Neural cell (in vitro differentiated cells): ENCODE data around the gene GALNT2. TPM values are rescaled to one million over a fixed set of nuclear protein-coding genes. Genes with fewer than 3 reads are reported as not detected.

Source experiments
- H2AFZ ChIP-seq: fragments of 200-600, 300-800 bp; sonication (generic), shearing (Covaris generic); 2 replicates; pipeline ENCODE4 v1.6.0; 2014; ENCODE audit warnings: low read depth, mild to moderate bottlenecking, antibody characterized with exemption, low read length, moderate library complexity
- H3F3A ChIP-seq: fragments of 200-600 bp; shearing (Covaris generic); 2 replicates; pipeline ENCODE4 v1.6.1; 2016; ENCODE audit warnings: mild to moderate bottlenecking, moderate library complexity, mixed read lengths, antibody characterized with exemption, low read length; ENCODE audit not compliant: insufficient read depth, poor library complexity, severe bottlenecking
- H3K27ac ChIP-seq: fragments of 200-600, 300-800 bp; sonication (generic), shearing (Covaris generic); 2 replicates; pipeline ENCODE4 v1.5.1; 2014; ENCODE audit warnings: mild to moderate bottlenecking, low read length, moderate library complexity
- H3K27me3 ChIP-seq: fragments of 300-800, 200-600 bp; sonication (generic), shearing (Covaris generic); 2 replicates; pipeline ENCODE4 v1.6.0; 2014; ENCODE audit warnings: mild to moderate bottlenecking, low read depth, low read length, moderate library complexity; ENCODE audit not compliant: insufficient read depth
- H3K36me3 ChIP-seq: fragments of 300-800, 200-600 bp; sonication (generic), shearing (Covaris generic); 2 replicates; pipeline ENCODE4 v1.5.1; 2014; ENCODE audit warnings: mild to moderate bottlenecking, antibody characterized with exemption, low read length, moderate library complexity; ENCODE audit not compliant: insufficient read depth
- H3K4me2 ChIP-seq: fragments of 300-800, 200-600 bp; sonication (generic), shearing (Covaris generic); 2 replicates; pipeline ENCODE4 v1.6.0; 2014; ENCODE audit warnings: mild to moderate bottlenecking, low read length
- H3K4me3 ChIP-seq: fragments of 300-800, 200-600 bp; sonication (generic), shearing (Covaris generic); 2 replicates; pipeline ENCODE4 v1.5.1; 2014; ENCODE audit warnings: mild to moderate bottlenecking, low read length, moderate library complexity
- H3K79me2 ChIP-seq: fragments of 200-600 bp; shearing (Covaris generic); replicated peaks from 2 replicates; pipeline ENCODE4 v1.6.0; 2014; ENCODE audit warnings: mild to moderate bottlenecking, low read length, moderate library complexity; ENCODE audit not compliant: insufficient read depth
- H3K9ac ChIP-seq: fragments of 300-800, 200-600 bp; sonication (generic), shearing (Covaris generic); 2 replicates; pipeline ENCODE4 v1.6.1; 2016; ENCODE audit warnings: mild to moderate bottlenecking, low read length, mixed read lengths
- H3K9me2 ChIP-seq: fragments of 200-600 bp; shearing (Covaris generic); 2 replicates; pipeline ENCODE4 v1.6.1; 2016; ENCODE audit warnings: mild to moderate bottlenecking, low read length, mixed read lengths; ENCODE audit not compliant: insufficient read depth
- H3K9me3 ChIP-seq: fragments of 200-600, 300-800 bp; sonication (generic), shearing (Covaris generic); 2 replicates; pipeline ENCODE4 v1.6.1; 2016; ENCODE audit warnings: mild to moderate bottlenecking, mixed run types, low read length, moderate library complexity, mixed read lengths
- H4K20me1 ChIP-seq: fragments of 200-600 bp; shearing (Covaris generic); 2 replicates; pipeline ENCODE4 v1.6.1; 2016; ENCODE audit warnings: mild to moderate bottlenecking, mixed run types; ENCODE audit not compliant: insufficient read depth
- CTCF ChIP-seq: fragments of 450-650 bp; IDR thresholded peaks from 2 replicates; pipeline ENCODE4 v1.5.1; 2014; ENCODE audit warnings: antibody characterized with exemption, mild to moderate bottlenecking, moderate library complexity; ENCODE audit not compliant: poor library complexity, severe bottlenecking
- EP300 ChIP-seq: fragments of 450-650 bp; conservative IDR thresholded peaks from 2 replicates; pipeline ENCODE4 v1.6.1; 2014; ENCODE audit warnings: antibody characterized with exemption, mild to moderate bottlenecking, moderate library complexity; ENCODE audit not compliant: poor library complexity, severe bottlenecking
- EZH2 ChIP-seq: fragments of 200-600, 300-800 bp; shearing (Covaris generic), sonication (generic); IDR thresholded peaks from 2 replicates; pipeline ENCODE4 v1.6.1; 2014; ENCODE audit warnings: antibody characterized with exemption, low read length, borderline replicate concordance, mild to moderate bottlenecking; ENCODE audit not compliant: insufficient read depth, poor library complexity, severe bottlenecking
- MXI1 ChIP-seq: fragments of 450-650 bp; conservative IDR thresholded peaks from 2 replicates; pipeline ENCODE4 v1.6.1; 2014; ENCODE audit warnings: antibody characterized with exemption, mild to moderate bottlenecking; ENCODE audit not compliant: poor library complexity, severe bottlenecking
- POLR2AphosphoS5 ChIP-seq: IDR thresholded peaks from 2 replicates; pipeline ENCODE4 v1.6.1; 2012
- RAD21 ChIP-seq: fragments of 450-650 bp; conservative IDR thresholded peaks from 2 replicates; pipeline ENCODE4 v1.6.1; 2014; ENCODE audit warnings: antibody characterized with exemption, mild to moderate bottlenecking, moderate library complexity
- REST ChIP-seq: IDR thresholded peaks from 2 replicates; pipeline ENCODE4 v1.6.1; 2012; ENCODE audit warnings: borderline replicate concordance
- SMC3 ChIP-seq: fragments of 450-650 bp; conservative IDR thresholded peaks from 2 replicates; pipeline ENCODE4 v1.6.1; 2014; ENCODE audit warnings: antibody characterized with exemption, mild to moderate bottlenecking, moderate library complexity; ENCODE audit not compliant: poor library complexity
- TAF1 ChIP-seq: IDR thresholded peaks from 2 replicates; pipeline ENCODE4 v1.6.1; 2012; ENCODE audit warnings: low read depth
- polyA plus RNA-seq: library from polyadenylated mRNA; depleted of rRNA; stranded (reverse); fragments of >200 nt; gene quantifications from 2 replicates; pipeline ENCODE4 v1.2.3, GENCODE V29; 2014

GALNT2 gene
- polyA plus RNA-seq, 1 donor from 2014 or later, result 38.8 TPM

- Histone ChIP-seq H3K4me3 (no peak overlapping the region), H4K20me1 (no peaks in the 10 kb centered on the region), H3K27ac (no peak overlapping the region), H3K9me2 (no peaks in the 10 kb centered on the region), H3F3A (no peaks in the 10 kb centered on the region), H3K9ac (no peak overlapping the region), H3K9me3 (no peaks in the 10 kb centered on the region), H3K36me3 (no peaks in the 10 kb centered on the region), H2AFZ (no peak overlapping the region), H3K27me3 (no peaks in the 10 kb centered on the region), H3K4me2 (no peak overlapping the region), H3K79me2 (no peaks in the 10 kb centered on the region)
- no peak for TF ChIP-seq CTCF
- no peak for TF ChIP-seq SMC3
- TF ChIP-seq MXI1, result no peak
These were observed 215.1 kb downstream of the GALNT2 start for GRCh38 chr1:230282157-230282556.

- Histone ChIP-seq H3K4me3 (no peak overlapping the region), H3K27me3 (no peaks in the 10 kb centered on the region), H3K9me2 (no peaks in the 10 kb centered on the region), H3K9ac (no peak overlapping the region), H3K27ac (no peak overlapping the region), H3K9me3 (no peaks in the 10 kb centered on the region), H3K4me2 (no peak overlapping the region), H3F3A (no peaks in the 10 kb centered on the region), H4K20me1 (no peaks in the 10 kb centered on the region), H2AFZ (no peak overlapping the region), H3K36me3 (no peaks in the 10 kb centered on the region), H3K79me2 (no peaks in the 10 kb centered on the region)
- TF ChIP-seq MXI1 (no peak), RAD21 (no peak), EP300 (no peak), EZH2 (no peak), CTCF (no peak), REST (no peak), TAF1 (no peak), SMC3 (no peak), POLR2AphosphoS5 (no peak)
These were observed 216.6 kb downstream of the GALNT2 start for GRCh38 chr1:230283678-230284077.
